Fibroblast of skin of left biceps (primary cell): ENCODE measurements around the gene UBE2O.

Experiments
- DNase-seq, 2 experiments: peaks; one replicate each; pipeline ENCODE4 v3.0.0-alpha.2; 2013; ENCODE audit warnings: low read depth in 2 of 2

The UBE2O gene

DNA sequence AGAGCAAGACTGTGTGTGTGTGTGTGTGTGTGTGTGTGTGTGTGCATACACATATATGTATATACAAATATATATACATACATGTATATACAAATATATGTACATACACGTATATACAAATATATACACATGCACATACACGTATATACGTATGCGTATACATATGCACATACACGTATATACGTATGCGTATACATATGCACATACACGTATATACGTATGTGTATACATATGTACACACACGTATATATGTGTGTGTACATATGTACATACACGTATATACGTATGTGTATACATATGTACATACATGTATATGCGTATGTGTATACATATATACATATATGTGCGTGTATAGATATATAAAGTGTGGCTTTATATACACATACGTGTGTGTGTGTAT lies 37.2 kb downstream of the UBE2O start:
- no peak for DNase-seq

DNA sequence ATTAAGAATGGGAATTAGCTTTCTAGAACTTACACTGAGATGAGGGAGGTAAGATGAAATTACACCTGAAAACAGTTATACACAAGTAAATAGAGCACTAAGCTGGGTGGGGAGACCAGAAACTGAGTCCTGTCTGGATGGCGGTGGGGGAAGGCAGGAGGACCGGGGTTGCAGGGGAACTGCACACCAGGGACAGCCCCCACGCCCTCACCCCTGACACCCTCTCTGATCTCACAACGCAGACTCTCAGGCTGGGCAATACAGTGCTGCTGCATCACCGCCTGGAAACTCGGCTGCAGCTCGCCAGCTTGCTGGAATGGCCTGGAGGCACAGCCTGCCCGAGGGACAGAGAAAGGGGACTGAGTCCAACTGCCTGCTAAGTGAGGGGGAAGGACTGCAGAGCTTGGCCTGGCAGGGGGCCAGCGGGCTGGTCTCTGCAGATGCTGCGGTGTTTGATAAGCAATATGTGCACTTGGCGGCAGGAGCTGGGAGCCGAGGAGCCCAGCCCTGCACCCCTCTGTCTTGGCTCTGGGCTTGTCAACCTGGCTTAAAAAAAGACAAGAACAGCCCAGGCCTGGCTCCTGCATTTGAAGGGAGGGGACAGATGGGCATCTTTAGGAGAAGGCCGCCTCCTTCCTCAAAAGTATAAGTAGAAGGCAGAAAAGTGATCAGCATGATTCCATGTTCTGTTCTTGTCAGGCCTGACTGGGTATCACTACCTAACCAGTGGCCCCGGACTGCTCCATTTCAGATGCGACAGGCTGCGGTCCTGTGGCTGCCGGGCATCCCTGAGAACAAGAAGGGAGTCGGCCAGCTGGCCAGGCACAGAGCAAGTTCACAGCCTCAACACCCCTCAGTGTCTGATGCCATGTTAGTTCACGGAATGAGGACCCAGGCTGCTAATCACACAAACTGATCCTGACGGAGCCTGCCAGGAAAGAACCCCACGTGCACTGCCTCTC lies 38.3 kb downstream of the UBE2O start:
- DNase-seq, result no peak

DNA sequence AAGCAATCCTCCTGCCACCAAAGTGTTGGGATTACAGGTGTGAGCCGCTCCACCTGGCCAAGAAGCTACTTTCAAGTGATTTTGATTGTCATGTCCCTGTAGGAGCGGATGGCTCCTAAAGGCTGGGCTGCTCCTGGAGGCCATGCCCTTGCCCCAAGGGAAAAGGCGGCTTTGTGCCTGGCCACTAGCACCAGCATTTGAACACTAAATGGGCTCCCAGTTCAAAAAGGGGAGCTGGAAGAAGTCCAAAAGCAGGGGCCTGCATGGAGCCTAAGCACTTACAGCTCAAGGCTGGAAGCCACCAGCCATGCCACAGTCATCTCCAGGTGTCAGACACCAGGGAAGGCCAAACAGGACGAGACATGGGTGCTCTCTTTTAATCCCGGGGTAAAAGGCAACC lies 41.7 kb downstream of the UBE2O start:
- DNase-seq, result no peak

DNA sequence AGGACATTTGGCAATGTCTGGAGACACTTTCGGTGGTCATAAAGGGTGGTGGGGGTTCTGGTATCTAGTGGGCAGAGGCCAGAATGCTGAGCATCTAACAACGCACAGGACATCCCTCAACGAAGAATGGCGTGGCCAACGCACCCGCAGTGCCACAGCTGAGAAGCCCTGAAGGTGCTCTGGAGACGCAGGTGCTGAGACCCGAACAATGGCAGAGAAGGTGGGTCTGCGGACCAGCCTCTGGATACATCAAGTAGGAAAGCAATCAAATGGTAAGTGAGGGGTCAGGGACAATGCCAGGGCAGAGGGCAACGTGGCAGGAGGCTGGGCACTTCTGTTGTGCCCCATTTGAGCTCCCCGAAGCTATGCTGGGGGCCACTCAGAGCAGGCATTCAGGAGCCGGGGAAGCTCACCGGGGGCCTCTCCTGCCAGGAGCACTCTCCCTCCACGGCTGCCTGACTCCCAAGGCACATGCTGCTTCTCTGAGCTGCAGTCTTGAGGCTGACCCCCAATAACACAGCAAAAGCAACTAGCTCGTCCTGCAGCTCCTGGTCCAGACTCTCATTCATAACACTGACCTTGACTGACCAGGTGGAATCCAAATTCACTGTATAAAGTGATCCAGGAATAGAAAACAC lies 42.5 kb downstream of the UBE2O start:
- no peak for DNase-seq

DNA sequence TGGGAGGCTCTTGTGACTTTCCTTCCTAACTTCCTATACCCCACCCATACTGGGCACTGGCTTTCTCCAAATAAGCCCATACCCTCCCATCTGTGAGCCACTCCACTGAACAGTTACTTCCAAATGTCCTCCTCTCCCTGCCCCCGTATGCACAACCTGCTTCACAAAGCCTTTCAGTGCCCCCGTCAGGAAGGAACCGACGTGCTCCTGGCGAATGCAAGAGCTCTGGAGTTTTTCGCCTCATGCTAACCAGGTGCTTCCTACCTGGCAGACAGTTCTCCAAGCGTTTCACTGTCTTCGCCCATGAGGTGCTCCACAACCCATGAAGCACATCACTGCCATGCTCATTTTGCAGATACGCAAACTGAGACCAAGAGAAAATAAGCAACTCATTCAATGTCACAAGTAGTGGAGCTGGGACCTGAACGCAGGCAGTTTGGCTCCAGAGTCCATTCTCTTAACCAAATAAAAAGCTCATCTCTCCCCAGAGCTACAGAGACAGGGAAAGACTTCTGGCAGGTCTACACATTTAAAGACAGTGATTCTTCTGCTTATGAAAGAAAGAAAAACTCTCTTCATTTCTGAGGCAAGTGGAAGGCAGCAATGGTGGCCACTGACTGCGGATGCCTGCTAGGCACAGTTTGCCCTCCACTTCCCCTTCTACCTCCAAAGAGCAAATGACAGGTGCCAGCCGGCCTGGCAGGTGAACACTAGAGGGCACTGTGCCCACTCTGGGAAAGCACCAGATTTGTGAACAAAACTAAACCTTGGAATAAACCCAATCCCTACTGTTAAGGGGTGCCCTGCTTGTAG lies 44.7 kb downstream of the UBE2O start:
- DNase-seq, result no peak

DNA sequence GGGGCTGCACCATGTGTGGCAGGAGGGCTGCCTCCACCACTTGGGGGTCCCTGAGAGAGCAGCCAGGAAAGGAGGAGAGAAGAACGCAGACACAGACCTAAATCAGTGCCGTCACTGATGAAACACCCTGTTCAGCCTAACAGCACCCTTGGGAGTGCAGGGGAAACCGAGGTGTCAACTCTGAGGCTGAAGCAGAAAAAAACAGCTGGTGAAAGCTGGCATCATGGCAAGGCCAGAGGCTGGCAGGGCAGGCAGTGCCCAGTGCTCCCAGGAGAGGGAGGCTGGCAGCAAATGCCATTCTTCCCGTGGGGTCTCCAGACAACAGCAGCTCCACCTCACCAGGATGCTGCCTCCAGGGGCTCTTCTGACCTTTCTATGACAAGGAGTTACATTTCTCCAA lies 45.4 kb downstream of the UBE2O start:
- no peak for DNase-seq

DNA sequence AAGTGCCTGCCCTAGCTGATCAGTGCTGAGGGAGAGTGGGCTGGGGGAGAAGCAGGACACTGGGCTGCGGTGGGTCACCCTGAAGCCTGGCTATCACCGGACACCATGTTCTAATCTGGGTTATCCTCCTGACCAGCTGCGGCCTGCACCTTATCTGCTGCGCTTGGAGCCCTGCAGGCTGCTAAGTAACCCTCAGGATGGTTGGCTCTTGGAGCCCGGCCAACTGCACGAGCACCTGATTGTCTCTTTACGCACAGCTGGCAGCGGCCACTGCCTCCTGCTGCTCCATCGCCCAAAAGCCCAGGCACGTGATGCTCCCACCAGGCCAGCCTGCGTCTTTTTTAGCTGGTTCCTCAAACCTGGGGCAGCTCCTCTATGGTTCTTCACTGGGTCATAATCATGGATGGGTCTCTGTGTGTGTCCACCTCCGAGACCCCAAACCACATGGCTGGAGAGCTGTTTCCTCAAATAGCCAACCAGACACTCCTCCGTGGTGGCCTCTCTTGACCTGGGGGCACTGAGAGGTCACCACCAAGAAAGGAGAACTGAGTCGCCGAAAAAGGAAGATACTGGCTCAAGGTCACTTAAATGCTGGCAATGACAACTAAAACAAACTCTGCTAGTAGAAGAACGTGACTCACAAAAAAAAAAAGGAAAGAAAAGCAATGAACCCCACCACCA lies 46.8 kb downstream of the UBE2O start:
- no peak for DNase-seq

DNA sequence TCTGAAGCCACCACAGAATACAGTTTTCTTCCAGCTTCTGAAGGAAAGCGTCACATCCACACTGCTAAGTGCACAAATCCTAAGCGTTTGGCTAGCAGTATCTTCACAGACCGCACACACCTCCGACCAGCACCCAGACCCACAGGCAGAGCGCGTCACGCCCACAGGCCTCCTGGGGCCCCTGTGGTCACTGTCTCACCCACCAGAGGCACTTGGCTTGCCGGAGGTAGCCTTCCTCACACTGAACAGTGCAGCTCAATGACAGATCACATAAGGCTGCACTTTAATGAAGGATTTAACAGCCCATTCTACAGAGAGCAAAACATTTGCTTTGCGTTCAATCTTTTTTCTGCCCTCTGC lies 47.4 kb downstream of the UBE2O start:
- DNase-seq, result no peak

DNA sequence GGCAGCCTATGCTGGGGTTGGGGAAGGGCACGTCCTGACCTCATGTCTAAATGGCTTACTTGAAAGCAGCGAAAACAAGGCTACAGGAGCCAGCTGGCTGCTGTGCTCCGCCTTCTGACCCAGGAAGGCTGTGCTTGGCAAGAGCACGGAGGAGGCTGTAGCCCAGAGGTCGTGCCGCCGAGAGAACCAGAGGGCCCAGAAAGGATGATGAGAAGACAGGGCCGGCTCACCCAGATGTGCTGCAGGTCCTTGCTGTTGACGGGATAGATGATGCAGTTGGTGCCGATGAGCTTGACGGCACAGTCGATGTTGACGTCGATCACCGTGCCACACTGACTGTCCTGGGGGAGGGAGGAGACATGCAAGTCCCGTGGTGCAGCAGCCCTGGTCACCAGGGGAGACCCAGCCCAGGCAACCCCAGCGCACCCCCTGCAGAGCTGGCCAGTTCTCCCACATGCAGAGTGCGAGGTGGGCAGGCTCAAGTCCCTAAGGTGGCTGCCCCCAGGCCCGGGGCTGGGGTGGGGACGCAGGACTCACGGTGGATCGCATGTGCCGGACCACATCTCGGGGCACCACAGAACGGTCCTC lies 47.9 kb downstream of the UBE2O start:
- DNase-seq, result no peak

DNA sequence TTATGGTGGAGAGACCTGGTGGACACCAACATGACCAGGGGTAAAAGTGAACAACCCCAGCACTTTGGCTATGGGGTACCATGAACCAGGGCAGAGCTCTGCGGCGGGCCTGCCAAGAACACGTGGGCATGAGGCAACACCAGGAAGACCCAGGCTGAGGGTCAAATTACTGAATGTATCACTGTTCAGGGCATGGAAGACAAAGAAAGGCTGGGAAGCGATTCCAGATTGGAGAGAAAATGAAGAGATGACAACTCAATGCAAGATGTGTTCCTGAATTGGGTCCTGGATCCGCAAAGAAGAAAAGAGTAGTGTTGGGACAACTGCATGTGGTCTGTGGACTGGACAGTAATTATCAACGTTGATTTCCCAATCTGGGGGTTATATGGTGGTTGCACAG lies 48.7 kb downstream of the UBE2O start:
- no peak for DNase-seq

DNA sequence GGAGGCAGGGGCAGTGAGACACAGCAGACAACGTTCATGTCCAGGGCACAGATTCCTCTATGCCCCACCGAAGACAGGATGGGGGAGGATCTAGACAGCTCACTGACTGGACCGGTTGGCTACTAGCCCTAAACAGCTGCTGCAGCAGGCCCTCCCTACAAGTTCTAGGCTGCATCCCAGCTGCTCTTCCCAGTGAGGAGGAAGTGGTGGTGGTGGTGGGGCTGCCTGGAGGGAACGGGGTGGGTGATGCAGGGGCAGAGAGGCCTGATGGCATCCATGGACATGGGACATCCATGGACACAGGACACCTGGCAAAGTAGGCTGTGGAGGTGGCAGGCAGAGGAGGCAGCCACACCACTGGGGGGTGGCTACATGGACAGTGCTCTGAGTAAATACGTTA lies 50.2 kb downstream of the UBE2O start:
- DNase-seq, result no peak

DNA sequence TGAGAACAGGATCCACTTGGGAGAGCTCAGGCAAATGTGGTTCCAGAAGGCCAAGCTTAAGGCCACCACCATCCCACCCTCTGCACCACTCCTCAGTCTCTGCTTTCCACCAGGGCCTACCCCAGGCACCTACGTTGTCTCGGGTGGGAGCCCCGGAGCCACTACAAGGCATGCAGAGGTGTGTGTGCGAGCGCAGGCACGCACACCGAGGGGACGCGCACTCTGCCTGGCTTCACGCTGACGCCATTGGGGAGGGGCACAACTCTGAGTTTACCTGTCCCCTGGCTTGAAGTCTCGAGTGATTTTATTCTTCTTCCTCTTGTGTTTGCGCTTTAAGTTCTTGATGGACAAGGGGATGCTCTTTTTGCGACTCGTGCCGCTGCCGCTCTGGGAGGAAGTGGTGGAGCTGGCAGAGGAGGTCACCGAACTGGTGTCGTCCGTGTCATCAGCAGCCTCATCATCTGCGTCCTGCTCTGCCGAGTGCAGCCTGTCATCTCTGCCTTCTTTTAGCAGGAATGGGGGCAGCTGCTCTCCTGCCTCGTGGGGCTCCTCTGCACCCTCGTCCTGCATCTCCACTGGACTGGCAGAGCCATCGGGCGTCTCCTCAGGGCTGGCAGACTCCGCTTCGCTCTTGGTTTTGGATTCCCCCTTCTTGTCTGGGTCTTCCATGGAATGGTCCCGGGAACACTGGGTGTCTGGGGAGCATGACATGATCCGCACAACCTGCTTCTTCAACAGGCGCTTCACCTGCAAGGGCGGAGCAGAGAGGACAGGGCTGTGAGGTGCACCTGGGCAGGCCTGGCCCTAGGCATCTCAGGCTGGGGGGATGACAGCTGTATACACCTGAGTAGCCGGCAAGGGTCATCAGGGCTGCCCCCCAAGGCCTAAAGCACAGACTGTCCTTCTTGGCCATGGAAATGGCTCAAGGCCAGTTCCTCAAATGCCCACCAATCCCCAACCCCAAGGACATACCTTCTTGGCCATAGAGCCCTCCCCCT lies 53.5 kb downstream of the UBE2O start:
- DNase-seq, result no peak

DNA sequence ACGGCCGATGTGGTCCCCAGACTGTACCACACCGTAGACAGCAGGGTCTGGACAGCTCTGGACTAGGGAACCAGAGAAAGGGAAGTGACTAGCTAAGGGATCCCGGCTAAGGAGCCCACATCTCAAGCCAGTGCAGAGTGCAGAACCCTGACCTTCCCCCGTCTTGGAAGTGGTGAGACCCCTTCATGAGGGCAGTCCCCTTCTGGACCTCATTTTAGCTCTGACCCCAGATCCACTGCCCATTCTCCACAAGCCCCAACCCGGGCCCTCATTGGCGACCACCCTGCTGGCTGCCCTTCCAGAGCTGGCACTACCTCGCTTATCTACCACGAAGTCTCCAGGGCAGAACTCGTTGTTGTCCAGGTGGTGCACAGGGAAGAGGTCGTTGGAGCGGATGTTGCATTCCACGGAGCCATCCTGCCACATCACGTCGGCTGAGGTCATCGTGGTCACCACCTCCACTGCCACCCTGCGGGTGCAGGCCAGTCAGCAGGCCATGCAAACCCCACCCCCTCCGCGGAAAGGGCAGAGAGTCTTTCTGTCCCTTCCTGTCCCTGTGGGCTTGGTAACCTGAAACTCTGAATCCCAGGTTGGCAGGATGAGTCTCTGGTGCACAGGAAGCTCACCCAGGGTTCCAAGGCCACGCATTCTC lies 54.3 kb downstream of the UBE2O start:
- DNase-seq, result no peak

DNA sequence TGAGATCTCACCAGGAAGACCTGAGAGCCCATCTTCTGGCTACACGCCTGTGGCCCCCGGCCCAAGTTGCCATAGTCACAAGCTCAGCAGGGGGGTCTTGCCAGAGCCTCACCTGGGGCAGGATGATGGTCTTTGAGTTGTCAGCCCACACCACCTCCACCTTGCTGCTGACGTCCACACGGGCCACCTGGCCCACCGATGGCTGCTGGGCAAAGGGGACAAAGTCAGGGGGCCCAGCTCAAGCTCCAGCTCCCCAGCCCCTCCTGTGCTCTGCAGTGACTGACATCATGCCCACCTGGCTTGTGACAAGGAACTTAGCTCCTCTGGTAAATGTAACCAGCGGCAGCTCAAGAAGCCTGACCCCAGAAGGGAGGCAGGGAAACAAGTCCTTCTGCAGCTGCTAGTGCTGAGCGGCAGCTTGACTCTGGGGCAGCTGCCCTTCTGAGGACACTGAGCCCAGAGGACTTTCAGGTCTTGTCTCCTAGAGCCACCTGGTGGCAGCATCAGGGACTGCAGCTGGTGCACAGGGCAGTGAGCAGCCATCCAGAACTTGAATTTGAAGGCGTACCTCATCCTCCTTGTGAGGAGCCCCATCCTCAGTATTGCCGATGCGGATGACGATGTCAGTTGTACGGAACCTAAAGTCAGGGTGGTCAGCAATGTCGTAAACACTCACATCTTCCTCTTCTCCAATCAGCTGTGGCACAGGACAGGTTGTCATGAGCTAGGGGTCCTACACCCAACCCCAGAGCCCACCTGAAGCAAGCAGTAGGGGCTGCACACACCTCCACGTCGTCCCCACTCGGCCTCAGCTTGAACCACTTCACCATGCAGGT lies 55.0 kb downstream of the UBE2O start:
- no peak for DNase-seq

DNA sequence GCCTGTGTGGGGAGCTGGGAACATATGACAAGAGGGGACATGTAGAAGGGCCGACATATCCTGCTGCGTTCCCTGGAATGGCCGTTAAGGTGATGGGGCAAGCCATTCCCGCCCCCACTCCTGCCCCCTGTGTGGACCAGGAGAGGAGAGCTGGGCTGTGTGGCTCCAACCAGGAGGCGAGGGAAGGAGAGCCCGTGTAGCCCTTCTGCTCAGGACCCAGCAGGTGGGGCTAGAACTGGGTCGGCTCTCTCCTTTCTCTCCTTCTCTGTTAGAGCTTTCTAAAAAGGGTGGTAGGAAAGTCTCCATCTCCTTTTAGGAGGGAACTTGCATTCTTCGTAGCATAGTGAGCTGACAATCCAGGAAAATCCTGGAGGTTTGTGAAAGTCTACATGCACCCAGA lies 55.8 kb downstream of the UBE2O start:
- no peak for DNase-seq

DNA sequence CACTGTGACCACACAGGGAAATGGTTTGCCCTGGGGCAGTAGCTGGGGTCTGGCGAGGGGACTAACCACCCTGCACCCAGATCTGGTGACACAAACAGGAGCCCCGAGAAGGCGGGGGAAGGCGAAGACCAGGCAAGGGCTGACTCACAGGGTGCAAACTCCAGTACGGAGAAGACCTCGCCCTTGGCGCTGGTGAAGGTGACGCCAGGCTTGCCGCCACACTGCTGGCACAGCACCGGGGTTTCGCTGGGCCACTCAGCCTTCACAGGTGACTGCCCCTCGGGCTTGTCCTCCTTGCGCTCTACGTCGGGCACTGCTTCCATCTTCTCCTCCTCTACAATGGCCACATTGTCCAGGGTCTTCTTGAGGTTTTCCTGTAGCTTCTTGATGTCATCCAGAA lies 57.0 kb downstream of the UBE2O start:
- DNase-seq, result no peak

DNA sequence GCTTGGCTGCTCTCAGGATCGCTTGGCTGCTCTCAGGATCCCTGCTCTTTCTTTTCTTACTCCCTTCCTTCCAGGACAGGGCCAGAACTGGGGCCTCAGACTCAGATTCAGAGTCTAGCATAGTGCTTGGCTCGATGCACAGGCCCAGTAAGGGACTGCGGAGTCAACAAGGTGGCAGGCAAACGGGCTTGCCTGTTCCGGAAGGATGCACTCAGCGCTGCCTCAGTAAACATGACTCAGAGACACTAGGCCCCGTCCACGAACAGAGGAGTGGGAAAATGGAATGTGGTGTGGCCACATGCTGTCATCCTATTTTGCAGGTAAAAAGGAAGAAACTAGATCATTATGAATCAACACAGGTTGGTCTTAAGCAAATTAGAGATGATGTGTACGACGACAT lies 58.8 kb downstream of the UBE2O start:
- DNase-seq, result no peak

DNA sequence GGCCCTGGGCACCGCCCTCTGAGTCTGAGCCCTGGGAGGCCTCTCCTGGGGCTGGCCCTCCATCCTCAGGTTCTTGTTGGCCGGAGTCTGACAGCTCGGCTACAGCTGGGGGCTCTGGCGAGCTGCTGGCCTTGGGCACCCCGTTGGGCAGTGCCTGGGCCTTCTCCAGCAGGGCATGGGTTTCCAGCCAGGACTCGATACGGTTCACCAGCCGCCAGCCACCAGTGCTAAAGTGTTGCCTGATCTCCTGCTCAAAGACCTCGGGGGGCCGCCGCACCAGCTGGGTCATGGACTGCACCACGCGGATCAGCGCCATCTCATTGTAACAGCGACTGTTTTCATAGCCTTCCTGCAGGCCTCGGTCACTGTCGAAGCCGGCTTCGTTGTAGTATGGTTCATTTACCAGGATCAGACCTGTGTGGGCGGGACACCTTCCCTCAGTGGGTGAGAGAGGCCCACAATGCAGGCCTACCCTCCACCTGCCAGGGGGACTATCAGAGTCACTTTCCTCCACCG lies 61.7 kb downstream of the UBE2O start:
- no peak for DNase-seq

DNA sequence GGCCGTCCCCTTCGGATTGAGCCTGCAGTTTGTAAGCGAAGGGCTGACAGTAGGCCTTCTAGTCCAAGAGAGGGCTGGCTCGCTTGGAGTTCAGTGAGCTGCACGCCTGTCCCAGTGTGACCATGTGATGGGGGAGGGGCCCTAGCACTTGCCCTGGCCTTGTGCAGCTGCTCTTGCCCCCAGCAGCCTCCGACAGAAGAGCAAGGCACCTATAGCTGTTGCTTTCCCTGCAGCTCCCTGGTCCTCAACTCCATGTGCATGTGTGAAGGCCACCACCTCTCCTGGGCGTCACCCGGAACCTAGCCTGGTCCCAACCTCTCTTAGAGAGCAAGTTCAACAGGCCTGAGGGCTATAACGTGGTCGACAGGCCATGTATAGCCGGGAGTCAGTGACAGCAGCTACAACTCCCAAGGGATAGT lies 62.9 kb downstream of the UBE2O start:
- no peak for DNase-seq
